Amygdala (tissue), 56 donors: Measurements from ENCODE around the gene CRYBA2.
A peak's percentile ranks its signal among the peaks of the same experiment; 100 is the strongest.

Source experiments
- DNase-seq, 56 donors: peaks; one replicate each; lab custom pipeline; 2025; lab: John Stamatoyannopoulos, UW

The CRYBA2 gene

DNA sequence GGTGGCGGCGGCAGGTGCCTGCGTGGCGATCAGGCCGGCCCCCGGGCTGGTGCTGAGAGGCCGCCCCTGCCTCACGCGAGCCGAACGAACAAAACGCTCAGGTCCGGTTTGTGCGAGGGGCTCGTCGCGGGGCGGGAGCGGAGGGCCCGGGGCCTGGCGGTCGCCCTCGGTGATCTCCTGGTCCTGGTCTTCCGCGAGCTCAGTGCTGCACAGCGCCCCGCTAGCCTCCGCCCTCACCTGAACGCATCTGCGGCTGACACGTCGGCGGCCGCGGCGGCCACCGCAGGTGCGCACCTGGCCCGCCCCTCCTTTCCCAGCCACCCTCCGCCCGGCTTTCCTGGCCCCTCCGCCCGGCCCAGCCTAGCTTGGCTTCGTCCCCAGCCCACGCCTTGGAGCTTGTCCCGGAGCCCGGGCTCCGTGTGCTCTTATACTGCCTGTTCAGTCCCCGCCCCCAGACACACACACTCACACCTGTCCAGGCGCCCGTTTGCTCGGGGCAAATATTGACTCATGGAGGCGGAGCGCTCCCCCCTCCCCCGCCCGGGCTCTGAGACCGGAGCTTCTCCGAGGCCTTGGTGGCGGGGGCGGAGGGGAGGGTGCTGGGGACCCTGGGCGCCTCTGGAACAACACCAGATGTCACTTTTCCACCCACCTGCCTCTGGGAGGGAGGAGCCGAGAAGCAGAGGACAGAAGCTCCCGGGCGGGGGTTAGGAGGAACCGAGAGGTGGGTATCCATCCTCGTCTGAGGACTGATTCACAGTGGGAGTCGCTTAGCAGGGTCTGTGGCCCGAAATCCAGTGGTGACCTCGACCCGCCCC is 8.6 kb upstream of the CRYBA2 start:
- peak in 2 of 56 donors; percentile 31 to 64 for DNase-seq

DNA sequence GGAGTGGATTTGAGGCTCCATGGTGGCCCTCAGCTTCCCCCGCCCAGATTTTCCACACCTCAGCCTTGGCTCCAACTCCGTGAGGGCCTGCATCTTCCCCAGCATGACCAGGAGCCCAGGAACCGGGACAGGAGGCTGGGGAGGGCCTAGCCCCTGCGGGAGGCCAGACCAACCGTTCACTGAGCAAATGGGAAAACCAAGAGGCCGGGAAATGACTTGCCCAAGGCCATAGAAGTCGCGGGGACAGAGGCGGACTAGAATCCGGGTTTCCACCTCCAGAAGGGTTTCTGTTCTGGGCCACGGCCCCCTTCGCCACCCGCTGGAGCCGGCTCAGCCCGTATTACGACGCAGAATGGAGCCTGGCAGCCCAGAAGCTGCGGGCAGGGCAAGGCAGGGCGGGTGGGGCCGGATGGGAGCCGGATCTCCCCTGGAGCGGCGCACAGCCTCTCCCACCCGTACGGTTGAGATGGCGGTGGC is 7.9 kb upstream of the CRYBA2 start:
- DNase-seq: no peak

DNA sequence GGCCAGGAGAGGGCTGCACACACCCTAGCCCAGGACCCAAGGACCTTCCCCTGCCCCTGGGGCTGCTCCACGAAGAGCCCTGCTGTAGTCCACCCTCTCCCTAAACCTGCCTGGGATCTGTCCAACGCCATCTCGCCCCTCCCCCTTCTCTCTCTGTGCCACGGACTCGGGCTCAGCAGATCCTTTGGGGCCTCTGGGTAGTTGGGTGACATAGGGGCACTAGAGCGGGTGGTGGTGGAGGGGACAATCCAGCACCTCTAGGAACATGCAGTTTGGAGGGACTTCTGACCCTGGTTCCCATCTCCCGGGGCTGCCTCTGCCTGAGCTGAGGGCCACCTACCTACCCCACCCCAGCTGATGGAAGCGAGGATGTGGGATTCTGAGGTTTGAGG is 7.3 kb upstream of the CRYBA2 start:
- no peak for DNase-seq

DNA sequence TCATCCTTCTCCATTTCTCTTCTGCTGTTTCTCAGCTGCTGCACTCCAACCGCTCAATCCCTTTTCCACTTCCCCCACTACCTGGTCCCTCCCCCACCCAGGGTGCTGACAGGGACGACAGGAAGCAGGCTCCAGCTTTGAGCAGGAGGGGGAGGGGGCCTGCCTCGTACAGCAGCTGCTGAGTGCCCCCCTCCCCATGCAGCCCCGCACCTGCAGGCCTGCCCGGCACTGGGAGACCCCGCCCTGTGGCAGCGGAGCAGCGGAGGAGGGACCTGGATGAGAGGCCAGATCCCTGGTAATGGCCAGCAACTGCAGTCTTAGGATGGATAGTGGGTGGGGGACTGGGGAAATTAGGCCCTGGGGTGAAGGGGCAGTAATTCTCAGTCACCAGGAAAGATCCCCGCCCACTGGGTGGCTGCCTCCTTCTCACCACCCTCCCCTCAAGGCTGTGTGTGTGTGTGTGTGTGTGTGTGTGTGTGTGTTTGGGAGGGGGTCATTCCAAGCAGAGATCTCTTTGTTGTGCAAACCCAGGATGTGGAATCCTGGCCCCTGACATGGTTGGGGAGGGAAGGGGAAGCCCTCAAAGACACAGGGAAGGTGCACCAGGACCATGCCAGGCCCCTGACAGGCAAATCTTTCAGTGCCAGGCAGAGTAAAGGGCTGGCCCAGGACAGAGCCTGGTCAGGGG is 6.8 kb upstream of the CRYBA2 start:
- no peak for DNase-seq

DNA sequence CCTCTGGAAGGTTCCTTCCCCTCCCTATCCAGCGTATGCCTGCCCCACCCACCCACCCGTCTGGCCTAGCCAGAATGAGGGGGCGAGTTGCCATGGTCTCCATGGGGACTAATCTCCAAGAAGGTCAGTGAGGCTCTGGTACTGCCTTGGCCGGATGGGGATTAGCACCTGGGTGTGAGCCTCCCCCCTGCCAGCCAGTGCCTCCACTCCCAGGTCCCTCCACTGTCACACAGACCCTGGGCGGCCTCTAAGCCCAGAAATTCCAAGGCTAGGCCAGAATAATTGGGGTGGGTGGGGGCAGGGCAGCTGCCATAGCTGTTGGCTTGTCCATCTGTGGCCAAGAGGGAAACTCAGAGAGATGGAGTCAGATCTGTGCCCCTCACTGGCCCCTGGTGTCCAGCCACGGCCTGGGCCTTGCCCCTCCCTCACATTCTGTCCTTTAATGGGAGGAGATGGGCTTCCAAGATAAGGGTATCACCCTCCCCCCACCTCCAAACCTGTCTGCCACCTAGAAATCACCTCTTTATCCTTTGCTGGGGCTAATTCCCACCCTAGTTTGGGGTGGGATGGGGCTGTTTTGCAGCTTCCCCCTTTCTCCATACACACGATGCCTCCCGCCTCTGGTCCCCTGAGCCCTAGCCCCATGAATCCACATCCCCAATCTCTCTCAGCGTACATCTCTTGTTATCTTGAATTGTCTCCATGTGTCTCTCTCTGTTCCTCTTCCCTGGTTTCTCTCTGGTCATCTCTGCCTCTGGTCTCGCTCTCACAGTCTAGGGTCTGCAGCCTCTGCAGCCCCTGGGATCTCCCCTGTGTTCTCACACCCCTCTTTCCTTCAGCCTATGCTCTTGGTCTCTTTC is 6.0 kb upstream of the CRYBA2 start:
- no peak for DNase-seq

DNA sequence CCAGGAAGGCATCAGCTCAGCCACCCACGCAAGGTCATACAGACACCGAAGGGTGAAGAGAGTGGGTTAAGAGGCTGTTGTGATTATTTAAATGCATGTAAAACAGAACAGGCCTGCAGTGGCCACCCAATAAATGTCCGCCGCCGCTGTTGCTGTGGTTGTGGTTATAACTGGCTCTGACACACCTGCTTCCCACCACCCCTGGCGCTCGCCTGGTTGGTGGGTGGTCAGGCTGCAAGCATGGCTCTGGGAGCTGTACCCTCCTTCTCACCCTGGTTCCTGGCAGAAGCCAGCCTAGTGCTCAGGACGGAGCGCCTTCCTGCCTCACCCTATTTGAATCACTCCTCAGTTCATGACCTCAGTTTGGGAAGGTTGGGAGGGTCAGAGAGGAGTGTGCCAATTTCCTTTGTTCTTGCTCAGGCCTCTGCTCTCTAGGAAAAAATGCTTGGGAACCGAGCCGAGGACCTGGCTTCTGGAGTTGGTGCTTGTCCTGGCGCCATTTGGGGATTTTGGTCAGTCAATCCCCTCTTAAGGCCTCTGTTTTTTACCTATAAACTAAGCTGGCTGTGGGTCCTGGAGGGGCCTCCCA is 5.3 kb upstream of the CRYBA2 start:
- DNase-seq: no peak

DNA sequence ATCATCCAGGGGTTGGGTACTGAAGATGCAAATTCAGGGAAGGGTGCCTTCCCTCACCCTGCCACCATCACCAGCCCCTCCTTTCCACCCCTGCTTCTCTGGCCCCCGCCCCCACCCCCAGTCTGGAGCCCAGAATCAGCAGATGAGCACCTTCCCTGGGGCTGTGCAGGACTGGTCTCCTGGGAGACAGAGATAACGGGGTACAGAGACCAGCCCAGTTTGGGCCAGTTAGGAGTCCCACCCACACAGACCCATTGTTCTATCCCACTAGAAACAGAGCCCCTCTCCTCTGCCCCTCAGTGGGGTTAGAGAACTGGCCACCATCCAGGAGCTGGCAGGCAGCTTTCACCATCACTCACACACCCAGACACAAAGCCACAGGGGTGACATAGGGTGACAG is 4.5 kb upstream of the CRYBA2 start:
- no peak for DNase-seq

DNA sequence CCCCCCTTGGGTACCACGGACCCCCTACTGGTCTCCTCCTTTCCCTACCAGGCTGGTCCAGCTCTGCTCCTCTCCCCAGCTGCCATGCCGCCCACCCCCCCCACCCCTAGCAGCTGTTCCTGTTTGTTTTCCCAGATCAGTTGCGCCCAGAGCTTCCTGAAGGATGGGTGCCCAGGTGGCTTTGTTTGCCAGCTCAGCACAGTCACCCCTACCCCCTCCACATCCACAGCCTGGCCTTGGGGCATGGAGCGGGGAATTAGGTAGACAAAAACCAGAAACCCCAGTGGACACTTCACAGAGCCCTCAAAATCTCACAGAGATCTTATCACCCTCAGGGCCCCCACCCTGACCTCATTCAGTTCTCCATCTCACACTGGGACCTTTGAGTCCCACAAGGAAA is 3.7 kb upstream of the CRYBA2 start:
- no peak for DNase-seq

DNA sequence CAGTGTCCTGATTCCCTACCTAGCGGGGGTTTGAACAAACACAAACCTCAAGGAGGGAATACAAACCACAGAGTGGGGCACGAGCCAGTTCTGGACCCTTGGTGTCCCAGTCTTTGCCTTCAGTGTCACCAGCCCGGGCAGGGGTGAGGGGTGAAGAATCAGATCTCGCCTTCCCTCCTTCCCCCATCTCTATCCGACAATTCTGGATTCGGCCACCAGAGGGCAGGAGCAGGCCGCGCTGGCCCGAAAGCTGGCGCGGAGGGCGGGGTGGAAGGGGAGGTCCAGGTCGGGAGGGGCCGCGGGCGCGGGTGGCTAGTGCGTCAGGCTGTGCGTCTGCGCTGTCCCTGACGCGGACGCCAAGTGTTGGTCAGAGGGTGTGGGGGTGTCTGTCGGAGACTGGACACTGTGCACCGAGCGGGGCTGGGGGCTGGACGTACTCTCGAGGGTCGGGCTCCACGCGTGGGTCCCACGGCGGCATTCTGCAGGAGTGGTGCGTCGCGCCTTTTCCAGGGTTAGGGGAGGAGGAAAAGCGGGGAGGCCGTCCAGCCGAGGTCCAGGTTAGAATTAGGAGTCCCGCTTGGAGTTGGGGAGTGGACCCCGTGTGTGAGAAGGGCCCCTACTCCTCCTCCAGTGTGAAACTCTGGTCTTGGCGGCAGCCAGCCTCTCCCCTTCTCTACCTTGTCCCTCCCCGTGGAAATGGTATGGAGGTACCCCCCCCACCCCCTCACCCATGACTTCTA is 2.9 kb upstream of the CRYBA2 start:
- DNase-seq: peak in 55 of 56 donors; percentile 8 to 88 (median 61)

DNA sequence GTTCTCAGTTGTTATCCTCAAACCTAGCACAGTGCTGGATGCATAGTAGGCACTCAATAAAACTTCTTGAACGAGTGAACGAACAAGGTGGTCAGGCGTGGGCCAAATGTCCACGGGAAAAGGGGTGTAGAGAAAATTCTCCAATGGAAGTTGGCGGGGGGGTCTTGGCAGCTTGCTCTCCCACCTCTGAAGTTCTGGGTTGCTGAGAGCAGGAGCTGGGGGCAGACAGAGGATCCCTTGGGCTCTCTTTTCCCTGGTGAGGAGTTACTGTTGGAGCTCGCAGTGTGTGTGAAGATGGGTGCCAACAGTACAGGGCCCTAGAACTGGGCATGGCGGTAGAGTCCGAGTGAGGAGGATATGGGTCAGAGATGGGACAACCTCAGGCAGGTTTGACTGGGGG is 2.3 kb upstream of the CRYBA2 start:
- no peak for DNase-seq

DNA sequence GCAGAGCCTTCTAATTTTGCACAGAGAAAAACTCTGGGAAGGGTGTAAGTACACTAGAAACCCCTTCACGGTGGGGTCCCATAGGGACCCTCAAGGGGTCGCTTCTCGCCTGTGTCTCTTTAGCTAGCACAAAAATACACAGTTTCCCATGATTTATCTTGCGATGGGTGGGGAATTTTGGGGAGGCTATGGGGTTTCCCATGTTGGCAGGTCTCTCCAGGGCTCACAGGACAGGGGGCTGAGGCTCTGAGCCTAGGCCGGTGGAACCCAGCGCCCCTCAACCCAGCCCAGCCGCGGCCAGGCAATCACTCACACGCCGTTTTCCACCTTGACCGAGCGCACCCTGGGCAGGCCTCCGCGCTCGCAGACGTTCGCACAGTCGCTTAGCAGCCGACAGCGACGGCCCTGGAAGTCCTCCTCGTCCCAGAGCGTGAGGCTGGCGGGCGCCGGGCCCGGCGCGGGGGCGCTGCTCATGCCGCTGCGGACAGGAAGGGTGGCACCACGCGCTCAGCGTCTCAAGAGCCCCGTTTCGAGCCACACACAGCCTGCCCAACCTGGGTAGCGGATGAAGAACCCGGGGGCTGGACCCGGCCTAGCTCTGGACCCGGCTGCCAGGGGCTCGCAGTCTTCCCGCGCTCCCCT is 398 bp downstream of the CRYBA2 start:
- no peak for DNase-seq

DNA sequence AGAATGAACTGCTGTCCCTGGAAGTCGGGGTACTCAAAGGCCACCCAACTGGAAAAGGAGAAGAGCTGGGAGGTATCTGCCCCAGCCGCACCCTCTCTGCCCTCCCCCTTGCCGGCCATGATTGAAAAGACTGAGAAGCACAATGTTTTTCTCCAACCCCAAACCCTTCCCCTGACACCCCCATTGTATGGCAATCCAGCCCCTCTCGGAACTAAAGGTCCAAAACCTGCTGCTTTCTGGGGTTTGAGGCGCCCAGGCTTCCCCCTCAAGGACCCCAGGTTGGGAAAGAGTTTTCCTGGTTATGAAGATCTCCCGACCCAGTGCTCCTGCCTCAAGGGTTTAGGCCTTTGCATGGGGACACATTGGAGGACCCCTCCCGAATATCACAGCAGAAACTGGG is 1.0 kb downstream of the CRYBA2 start:
- DNase-seq: no peak

DNA sequence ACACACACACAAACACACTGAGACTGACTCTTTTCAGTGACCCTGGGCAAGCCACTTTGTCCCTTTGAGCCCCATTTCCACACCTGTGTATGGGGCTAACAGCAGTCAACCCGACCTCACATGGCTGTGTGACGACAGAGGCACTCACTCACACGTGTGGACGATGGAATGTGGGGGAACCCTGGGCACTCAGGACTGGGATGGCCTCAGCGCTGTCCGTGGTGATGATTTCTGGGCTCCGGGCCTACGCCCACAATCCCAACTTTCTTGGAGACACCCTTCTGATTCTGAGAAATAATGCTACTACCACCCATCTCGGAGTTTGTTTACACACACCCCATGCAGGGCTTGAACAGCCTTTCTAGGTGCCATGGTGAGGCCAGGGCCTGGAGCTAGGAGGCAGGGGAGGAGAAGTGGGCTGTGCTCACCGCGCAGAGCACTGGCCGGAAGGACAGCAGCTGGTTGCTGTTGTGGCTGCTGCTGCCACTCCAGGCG is 1.5 kb downstream of the CRYBA2 start:
- DNase-seq: no peak

DNA sequence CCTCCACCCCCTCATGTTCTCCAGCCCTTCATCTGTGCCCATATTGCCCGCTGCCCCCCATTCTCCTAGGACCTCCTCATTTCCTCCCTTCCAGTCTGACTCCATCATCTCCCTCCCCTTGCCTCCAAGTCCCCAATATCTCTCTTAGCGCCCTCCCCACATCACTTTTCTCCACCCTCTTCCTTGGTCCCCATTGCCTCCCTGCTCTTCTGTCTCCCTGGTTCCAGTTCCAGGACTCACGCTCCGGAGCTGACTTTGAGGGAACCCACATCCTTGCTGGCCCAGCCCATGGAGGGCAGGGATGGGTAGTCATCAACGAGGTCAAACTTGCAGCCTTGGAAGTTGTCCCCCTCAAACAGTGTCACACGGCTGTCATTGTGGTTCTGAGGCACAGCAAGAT is 2.6 kb downstream of the CRYBA2 start:
- no peak for DNase-seq

DNA sequence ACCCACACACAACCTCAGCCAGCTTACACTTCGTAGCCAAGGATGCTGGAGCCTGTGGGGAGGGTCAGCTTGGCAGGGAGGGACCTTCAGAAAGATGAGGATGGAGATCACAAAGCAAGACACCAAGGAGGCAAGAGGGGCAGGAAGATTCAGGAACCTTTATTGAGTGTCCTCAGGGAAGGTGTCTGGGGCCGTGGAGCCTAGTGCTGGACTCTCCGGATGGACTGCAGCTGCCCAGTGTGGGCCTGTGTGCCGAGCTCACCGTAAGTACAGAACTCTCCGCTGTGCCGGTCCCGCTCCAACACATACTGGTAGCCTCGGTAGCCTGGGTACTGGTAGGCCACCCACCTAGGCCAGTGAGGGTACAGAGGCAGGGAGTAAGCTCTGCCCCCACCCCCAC is 3.2 kb downstream of the CRYBA2 start:
- no peak for DNase-seq

DNA sequence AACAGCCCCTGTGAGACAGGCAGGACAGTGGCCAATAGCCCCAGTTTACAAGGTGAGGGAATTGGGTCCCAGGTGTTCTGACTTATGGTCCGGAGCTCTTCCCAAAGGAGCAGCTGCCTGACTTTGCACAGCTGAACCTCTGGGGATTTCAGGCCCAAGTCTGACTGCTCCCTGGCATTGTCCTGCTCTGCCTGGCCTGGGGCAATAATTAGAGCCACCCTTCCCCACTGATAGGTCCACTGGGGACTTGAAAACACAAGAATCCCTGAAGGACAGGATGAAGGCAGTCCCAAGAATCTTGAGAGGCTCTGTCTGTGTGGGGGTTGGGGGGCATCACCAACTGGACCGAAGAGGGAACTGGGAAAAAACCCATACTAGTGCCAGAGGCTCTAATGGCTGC is 4.6 kb downstream of the CRYBA2 start:
- no peak for DNase-seq

DNA sequence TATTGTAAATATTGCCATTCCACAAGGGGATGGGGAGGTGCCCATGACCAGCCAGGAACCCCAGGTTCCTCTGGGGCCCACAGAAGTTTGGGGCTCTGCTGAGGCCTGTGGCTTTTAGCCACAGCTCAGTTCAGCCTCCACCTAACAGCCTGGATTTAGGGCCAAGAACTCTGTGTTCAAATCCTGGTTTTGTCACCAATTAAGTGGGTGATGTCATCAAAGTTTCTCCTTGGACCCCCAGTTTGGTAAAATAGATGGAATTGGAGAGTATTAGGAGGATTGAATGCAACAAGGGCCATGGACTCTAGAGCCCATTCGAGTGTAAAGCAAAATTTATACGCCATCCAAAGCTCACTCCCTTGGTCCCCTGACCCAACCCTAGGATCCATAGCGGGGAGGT is 5.1 kb downstream of the CRYBA2 start:
- no peak for DNase-seq

DNA sequence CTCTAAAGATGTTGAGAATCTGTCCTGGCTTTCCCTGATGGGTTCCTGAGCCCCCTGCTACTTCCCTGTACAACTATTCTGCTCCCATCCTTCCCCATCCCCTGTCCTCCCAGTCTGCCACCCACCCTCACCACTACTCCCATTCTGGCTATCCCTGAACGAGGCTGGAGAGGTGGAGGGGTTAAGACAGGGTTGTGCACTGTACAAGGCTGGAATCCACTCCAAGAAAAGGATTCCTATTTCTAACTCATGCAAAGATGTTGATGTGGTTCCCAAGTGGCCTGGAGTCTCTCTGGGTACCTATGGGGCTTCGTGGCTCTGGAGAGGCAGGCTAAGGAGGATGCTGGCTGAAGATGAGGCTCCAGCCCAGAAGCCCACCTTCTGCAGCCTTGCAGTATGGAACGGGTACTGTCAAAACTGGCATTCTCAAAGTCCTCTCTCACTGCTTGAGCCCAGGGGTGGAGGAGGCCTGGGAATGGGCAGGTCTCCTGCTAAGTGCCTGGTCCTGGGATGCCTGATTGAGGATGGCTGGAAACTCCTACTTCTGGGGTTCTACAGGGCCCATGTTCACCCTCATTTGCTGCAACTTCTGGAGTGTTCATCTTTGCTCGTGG is 7.0 kb downstream of the CRYBA2 start:
- no peak for DNase-seq
